Measurements from ENCODE around the gene DLG2. TPM values are rescaled to one million over a fixed set of nuclear protein-coding genes. Genes with fewer than 3 reads are reported as not detected.

The DLG2 gene
- polyA plus RNA-seq, 6 donors from 2014 or later, result 0.93 to 2.4 (median 1.3) TPM

DNA sequence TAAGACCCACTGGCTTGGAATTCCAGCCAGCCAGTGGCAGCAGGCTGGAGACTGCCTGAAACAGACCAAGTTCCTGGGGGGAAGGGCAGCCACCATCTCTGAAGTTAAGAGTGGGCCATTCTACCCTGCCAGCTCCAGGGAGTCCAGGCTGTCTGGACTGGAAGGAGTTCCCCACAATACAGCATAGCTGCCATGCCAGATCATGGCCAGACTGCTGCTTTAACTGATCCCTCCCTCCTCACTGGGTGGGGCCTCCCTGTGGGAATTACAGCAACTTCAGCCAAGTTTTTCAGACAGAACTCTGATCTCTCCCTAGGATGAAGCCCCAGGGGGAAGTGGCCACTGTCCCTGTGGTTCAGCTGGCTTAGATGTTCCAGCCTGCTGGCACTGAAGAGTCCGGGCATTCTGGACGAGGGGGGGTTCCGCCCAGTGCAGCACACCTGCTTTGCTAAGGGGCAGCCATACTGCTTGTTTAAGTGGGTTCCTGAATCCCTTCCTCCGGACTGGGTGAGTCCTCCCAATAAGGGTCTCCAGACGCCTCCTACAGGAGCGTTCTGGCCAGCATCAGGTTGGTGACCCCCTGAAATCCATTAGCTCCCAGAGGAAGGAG lies 455.4 kb downstream of the DLG2 start:
- no peak for DNase-seq
- H3K4me1 Mint-ChIP-seq, result no peaks in the 10 kb centered on the region
- H3K4me3 Mint-ChIP-seq, result no peak overlapping the region
- no peak for ATAC-seq (ENCODE audit: low read depth in 2 of 2)
- H3K27ac Mint-ChIP-seq, result no peak overlapping the region
- no peaks in the 10 kb centered on the region for H3K27me3 Mint-ChIP-seq
- peaks cover 9% of the 10 kb centered on the region in 2 donors for H3K36me3 Mint-ChIP-seq
- H3K9me3 Mint-ChIP-seq, result peaks cover 5 to 47% (median 21%) of the 10 kb centered on the region in 7 donors

DNA sequence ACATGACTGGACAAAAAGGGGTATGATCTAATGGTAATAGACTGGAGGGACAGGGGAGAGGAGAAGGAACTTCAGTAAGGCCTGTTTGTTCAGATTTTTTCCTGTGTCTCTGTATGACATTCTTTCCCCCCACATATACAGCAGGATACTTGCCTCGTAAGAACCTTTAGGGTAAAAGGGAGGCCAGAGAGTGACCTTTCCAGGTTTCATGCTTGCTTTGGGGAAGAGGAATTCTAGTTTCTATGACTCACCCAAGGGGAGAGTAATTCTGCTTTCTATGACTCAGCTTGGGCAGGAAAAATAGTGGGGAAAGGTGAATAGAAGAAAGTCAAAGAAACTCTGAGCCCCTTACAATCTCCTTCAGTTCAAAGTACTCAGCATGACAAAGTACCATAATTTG lies 457.0 kb downstream of the DLG2 start:
- Mint-ChIP-seq H3K4me3 (no peak overlapping the region), H3K36me3 (peaks cover 9% of the 10 kb centered on the region in 2 donors), H3K27ac (no peak overlapping the region), H3K27me3 (no peaks in the 10 kb centered on the region), H3K9me3 (peaks cover 5 to 35% (median 17%) of the 10 kb centered on the region in 7 donors), H3K4me1 (peaks cover 0 to 5% (median 0%) of the 10 kb centered on the region in 3 donors)
- no peak for DNase-seq
- no peak for ATAC-seq (ENCODE audit: low read depth in 2 of 2)

DNA sequence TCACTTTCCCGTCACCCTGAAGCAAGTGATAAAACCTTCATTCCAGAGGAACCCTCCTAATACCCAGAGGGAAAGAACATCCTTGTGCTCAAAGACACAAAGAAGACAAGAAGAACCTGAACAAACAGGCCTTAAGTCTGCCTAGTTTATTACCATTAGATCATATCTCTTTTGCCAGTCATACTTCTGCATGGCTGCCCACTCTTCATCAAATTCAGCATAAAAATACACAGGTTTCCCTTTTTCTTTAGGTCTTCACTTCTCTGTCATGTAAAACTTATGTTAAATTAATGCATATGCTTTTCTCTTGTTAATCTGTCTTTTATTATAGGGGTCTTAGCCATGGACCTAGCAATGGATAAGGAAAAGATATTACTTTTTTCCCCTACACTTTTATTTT lies 459.7 kb downstream of the DLG2 start:
- Mint-ChIP-seq H3K4me3 (no peak overlapping the region), H3K9me3 (peaks cover under 1 to 11% (median 9%) of the 10 kb centered on the region in 7 donors), H3K36me3 (peaks cover under 1 to 2% of the 10 kb centered on the region in 2 donors), H3K27ac (no peak overlapping the region), H3K4me1 (peaks cover 0 to 9% (median 0%) of the 10 kb centered on the region in 3 donors), H3K27me3 (no peaks in the 10 kb centered on the region)
- DNase-seq (no peak), ATAC-seq (ENCODE audit: low read depth in 2 of 2) (no peak)

DNA sequence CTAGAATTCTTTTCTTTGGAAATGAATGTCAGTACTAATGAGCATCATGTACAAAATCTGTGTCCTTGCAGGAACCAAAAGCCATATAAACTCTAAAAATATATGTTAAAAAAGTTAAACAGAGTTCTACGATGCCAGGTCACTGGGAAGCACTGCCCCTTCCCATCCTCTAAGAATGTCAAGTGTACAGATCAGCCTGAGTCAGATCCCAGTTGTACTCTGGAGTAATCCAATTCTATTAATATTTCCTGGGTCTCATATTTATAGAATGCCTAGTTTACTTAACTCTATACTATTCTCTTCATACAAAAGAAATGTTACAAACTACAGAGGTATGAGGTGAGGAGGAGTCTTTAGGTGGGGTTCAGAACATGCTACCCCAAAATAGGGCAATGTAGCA lies 460.1 kb downstream of the DLG2 start:
- H3K4me1 Mint-ChIP-seq, result peaks cover 0 to 9% (median 0%) of the 10 kb centered on the region in 3 donors
- peaks cover 0 to 10% (median 5%) of the 10 kb centered on the region in 7 donors for H3K9me3 Mint-ChIP-seq
- H3K36me3 Mint-ChIP-seq, result no peaks in the 10 kb centered on the region
- H3K4me3 Mint-ChIP-seq, result no peak overlapping the region
- H3K27me3 Mint-ChIP-seq, result no peaks in the 10 kb centered on the region
- ATAC-seq (ENCODE audit: low read depth in 2 of 2), result no peak
- H3K27ac Mint-ChIP-seq, result no peak overlapping the region
- no peak for DNase-seq

DNA sequence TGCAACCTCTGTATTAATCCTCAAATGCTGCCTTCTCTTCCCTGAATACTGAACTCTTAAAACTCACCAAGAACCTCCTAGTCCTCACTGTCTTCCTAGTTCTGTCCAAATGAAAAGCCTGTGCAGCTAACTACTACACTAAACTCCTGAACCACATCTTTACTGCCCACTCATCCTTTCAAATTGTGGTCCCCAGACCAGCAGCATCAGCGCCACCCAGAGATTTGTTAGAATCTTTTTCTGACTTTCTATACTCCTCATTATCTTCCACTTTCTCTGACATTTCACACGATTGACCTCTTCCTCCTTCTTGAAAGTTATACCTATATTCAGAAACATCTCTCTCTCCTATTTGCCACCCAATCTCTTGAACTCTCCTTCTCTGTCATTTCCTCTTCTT lies 461.3 kb downstream of the DLG2 start:
- peaks cover 0 to 9% (median 4%) of the 10 kb centered on the region in 7 donors for H3K9me3 Mint-ChIP-seq
- ATAC-seq (ENCODE audit: low read depth in 2 of 2) (no peak), DNase-seq (no peak)
- H3K4me1 Mint-ChIP-seq, result peaks cover 0 to 9% (median 0%) of the 10 kb centered on the region in 3 donors
- H3K36me3 Mint-ChIP-seq, result no peaks in the 10 kb centered on the region
- H3K4me3 Mint-ChIP-seq, result peak overlapping the region in 1 of 8 donors; percentile 37
- H3K27ac Mint-ChIP-seq, result no peak overlapping the region
- H3K27me3 Mint-ChIP-seq, result no peaks in the 10 kb centered on the region

DNA sequence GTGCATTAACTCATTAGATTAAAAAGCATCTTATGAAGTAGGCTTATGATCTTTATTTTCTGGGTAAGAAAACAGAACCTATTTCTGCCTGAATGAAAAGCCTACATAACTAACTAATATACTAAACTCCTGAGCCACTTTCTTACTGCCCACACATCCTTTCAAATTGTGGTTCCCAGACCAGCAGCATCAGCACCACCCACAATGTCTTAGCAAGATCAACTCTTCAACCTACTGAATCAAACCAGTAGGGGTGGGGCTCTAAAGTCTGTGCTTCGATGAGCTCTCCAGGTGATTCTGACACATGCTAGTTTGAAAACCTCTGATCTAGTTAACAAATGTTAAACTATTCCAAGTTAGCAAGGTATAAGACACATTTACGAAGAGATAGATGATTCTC lies 462.4 kb downstream of the DLG2 start:
- ATAC-seq (ENCODE audit: low read depth in 2 of 2), result no peak
- Mint-ChIP-seq H3K36me3 (no peaks in the 10 kb centered on the region), H3K4me1 (peaks cover 0 to 9% (median 0%) of the 10 kb centered on the region in 3 donors), H3K4me3 (no peak overlapping the region), H3K27ac (no peak overlapping the region), H3K9me3 (peaks cover 0 to 15% (median 0%) of the 10 kb centered on the region in 7 donors), H3K27me3 (no peaks in the 10 kb centered on the region)
- DNase-seq, result no peak

DNA sequence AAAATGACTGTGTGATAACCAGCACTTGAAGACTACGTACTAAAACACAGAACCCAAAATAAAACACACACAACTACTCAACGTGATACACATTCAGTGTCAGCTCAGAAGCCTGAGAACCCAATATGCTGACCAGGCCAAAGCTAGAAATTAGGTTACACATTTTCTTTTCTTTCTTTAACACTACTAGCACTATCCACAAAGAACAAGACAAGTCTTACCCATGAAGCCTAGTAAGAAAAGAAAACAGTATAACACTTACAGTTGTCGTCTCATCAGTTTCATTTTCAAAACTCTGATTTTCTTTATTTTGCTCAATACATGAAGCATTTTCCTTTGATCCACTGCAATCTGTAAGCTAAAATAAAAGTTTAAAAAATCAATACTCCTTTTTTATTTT lies 472.9 kb downstream of the DLG2 start:
- no peaks in the 10 kb centered on the region for H3K27me3 Mint-ChIP-seq
- no peaks in the 10 kb centered on the region for H3K36me3 Mint-ChIP-seq
- H3K4me3 Mint-ChIP-seq, result no peak overlapping the region
- H3K27ac Mint-ChIP-seq, result no peak overlapping the region
- peaks cover 4 to 17% (median 10%) of the 10 kb centered on the region in 7 donors for H3K9me3 Mint-ChIP-seq
- no peak for DNase-seq
- H3K4me1 Mint-ChIP-seq, result no peaks in the 10 kb centered on the region
- ATAC-seq (ENCODE audit: low read depth in 2 of 2), result no peak

DNA sequence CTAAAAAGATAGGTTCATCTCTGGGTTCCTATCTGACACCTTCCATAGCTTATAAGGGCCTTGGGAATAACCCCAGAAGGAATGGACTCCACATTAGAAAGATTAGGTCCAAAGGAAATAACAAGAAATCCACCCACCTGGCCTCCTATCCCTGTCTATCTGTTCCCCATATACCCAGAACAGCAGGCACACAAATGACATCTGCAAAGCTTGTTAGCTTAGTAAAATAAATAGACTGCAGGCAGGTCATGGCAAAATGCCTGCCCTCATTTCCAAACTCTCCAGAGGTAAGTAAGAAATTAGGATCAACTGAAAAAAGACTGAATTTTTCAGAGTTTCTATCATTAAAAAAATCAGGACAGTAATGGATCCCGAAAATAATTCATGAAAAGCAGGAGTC lies 489.5 kb downstream of the DLG2 start:
- H3K9me3 Mint-ChIP-seq, result peaks cover 2 to 26% (median 6%) of the 10 kb centered on the region in 7 donors
- H3K27ac Mint-ChIP-seq, result no peak overlapping the region
- H3K4me3 Mint-ChIP-seq, result no peak overlapping the region
- no peaks in the 10 kb centered on the region for H3K27me3 Mint-ChIP-seq
- ATAC-seq (ENCODE audit: low read depth in 2 of 2) (no peak), DNase-seq (no peak)
- H3K4me1 Mint-ChIP-seq, result no peaks in the 10 kb centered on the region
- no peaks in the 10 kb centered on the region for H3K36me3 Mint-ChIP-seq

DNA sequence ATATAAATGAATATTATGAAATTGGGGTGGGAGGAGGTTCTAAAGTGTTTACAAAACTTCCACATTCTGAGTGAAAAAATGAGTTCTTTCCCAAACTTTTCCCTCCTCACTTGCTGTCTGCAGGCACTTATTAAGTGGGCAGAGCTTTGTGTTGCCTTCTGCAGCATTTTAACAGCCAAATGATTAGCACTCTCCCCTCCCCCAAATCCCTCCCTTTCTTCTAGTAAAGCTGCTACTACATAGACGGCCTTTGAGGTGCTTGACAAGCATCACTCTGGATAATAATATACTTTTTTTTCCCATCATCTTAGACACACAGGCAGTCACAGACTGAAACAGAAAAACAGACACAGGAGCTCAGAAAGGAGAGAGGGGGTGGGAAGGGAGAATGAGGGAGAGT lies 493.5 kb downstream of the DLG2 start:
- no peak overlapping the region for H3K4me3 Mint-ChIP-seq
- peaks cover 0 to 4% (median 2%) of the 10 kb centered on the region in 7 donors for H3K9me3 Mint-ChIP-seq
- no peaks in the 10 kb centered on the region for H3K27me3 Mint-ChIP-seq
- no peaks in the 10 kb centered on the region for H3K36me3 Mint-ChIP-seq
- DNase-seq (no peak), ATAC-seq (ENCODE audit: low read depth in 2 of 2) (no peak)
- H3K4me1 Mint-ChIP-seq, result no peaks in the 10 kb centered on the region
- peak overlapping the region in 1 of 6 donors; percentile 14 for H3K27ac Mint-ChIP-seq

DNA sequence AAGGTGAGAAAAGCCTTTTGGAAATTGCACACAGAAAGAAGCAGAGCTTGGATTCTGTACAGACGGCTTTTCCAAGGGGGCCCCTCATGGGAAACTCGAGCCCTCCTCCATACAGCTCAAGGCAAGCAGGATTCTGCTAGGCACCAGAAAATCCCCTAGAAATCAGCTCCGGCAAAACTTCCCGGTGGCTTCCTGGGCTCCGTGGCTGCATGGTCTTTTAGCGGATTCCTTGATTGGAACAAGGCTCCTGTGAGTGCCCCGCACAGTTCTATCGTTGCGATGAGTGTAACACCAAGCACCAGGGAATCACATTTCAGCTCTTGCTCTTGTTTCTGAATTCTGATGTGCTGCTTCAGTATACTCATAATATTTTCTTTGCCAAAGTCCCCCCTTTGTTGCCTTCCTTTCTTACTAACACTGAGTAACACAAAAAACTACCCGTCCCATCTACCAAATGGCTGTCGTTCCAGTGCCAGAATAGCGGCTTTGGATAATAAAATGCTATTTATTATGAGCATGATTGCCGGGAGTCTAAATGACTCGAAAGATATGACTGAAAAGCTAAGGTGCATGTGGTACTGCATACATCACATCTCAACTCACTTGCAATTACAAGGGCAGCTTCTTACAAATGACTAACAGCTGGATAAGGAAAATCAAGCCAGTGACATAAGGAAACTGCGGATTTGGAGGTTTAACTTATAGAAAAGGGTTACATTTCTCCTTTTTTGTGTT lies 494.1 kb downstream of the DLG2 start:
- DNase-seq (no peak), ATAC-seq (ENCODE audit: low read depth in 2 of 2) (no peak)
- no peak overlapping the region for H3K4me3 Mint-ChIP-seq
- no peaks in the 10 kb centered on the region for H3K4me1 Mint-ChIP-seq
- H3K27ac Mint-ChIP-seq, result no peak overlapping the region
- no peaks in the 10 kb centered on the region for H3K36me3 Mint-ChIP-seq
- H3K9me3 Mint-ChIP-seq, result peaks cover 0 to 4% (median 0%) of the 10 kb centered on the region in 7 donors
- H3K27me3 Mint-ChIP-seq, result no peaks in the 10 kb centered on the region

DNA sequence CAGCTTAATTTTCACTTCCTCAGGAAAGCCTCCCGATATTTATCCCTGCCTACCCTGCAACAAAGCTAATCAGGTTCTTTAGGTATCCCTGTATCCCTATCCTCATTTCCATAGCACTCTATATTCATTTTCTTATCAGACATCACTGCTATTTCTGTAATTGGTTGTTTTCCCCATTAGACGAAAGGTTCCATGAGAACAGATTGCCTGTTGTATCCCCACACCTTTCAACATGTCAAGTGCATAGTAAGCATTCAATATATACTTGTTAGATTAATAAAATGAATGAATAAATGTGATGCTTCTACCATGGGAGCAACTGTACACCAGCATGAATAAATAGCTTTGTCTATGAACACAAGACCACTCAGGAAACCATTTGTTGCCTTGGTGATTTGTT lies 499.8 kb downstream of the DLG2 start:
- no peaks in the 10 kb centered on the region for H3K36me3 Mint-ChIP-seq
- peaks cover 0 to 7% (median 2%) of the 10 kb centered on the region in 7 donors for H3K9me3 Mint-ChIP-seq
- peak overlapping the region in 1 of 8 donors; percentile 0 for H3K4me3 Mint-ChIP-seq
- no peak for DNase-seq
- ATAC-seq (ENCODE audit: low read depth in 2 of 2), result no peak
- H3K27ac Mint-ChIP-seq, result no peak overlapping the region
- H3K4me1 Mint-ChIP-seq, result peaks cover 0 to 18% (median 0%) of the 10 kb centered on the region in 3 donors
- no peaks in the 10 kb centered on the region for H3K27me3 Mint-ChIP-seq

DNA sequence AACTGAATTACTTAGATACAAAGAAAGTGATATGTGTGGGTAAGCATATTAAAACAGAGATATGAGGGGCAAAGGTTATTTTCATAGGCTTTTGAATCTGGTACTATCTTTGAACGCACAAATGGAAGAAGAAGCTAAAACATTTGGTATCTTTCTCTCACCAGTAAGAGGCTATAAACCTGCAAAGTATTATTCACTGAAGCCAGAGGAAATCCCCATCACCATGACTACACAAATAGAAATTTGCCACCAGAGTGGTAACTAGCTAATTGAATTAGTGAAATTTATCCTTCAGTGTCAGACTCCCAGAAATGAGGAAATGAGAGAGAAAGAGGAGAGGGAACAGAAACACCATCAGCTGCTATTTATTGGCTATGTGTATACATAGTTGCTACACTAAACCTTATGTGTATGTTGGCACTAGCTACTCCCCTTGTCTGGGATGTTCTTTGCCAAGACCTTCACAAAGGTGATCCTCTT lies 503.4 kb downstream of the DLG2 start:
- Mint-ChIP-seq H3K27ac (peak overlapping the region in 5 of 6 donors; percentile 8 to 95 (median 78)), H3K9me3 (peaks cover 0 to 7% (median 0%) of the 10 kb centered on the region in 7 donors), H3K4me1 (peaks cover 0 to 18% (median 0%) of the 10 kb centered on the region in 3 donors), H3K36me3 (no peaks in the 10 kb centered on the region), H3K27me3 (no peaks in the 10 kb centered on the region), H3K4me3 (no peak overlapping the region)
- ATAC-seq (ENCODE audit: low read depth in 2 of 2), result peak; percentile 87 to 92
- peak; percentile 41 for DNase-seq

DNA sequence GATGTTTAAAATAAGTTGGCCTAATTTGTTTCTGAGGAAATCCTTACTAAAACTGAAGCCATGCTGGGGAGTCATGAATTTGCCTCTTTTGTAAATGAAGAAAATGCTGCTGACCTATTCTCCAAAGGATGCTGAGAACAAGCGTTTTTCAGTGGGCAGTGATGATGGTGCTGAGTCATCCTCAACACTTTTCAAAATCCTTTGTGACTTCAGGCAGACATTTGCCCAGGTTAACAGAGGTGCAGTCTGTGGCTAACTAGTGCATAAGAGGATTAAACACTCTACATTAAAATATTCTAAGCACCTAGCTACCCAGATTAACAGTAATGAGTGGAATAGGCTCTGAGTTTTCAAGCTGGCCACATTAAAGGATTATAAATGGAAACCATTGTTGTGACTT lies 509.0 kb downstream of the DLG2 start:
- Mint-ChIP-seq H3K4me1 (peaks cover 0 to 3% (median 0%) of the 10 kb centered on the region in 3 donors), H3K4me3 (no peak overlapping the region), H3K27me3 (no peaks in the 10 kb centered on the region), H3K9me3 (peaks cover 0 to 4% (median 0%) of the 10 kb centered on the region in 7 donors), H3K36me3 (no peaks in the 10 kb centered on the region), H3K27ac (no peak overlapping the region)
- DNase-seq (no peak), ATAC-seq (ENCODE audit: low read depth in 2 of 2) (no peak)

DNA sequence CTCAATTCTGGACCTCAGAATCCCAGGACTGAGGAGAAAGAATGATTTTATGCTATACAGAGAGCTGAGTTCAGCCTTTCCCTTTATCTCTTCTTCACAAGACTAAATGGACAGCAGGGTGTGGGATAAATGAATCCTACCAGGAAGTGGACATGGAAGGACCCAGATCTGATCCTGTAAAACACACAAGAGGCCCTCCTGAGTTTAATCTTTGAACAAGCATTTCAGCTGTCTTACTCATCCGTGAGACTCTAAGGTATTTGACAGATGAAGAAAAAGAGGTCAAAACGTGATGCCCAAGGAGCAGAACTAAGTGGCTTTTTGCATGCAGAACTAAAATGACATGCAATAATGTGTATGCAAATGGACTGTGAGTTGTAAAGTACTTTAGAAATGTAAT lies 511.3 kb downstream of the DLG2 start:
- peaks cover 0 to 3% (median 0%) of the 10 kb centered on the region in 3 donors for H3K4me1 Mint-ChIP-seq
- H3K27ac Mint-ChIP-seq, result no peak overlapping the region
- peaks cover 0 to 6% (median 0%) of the 10 kb centered on the region in 7 donors for H3K9me3 Mint-ChIP-seq
- H3K36me3 Mint-ChIP-seq, result no peaks in the 10 kb centered on the region
- H3K27me3 Mint-ChIP-seq, result no peaks in the 10 kb centered on the region
- H3K4me3 Mint-ChIP-seq, result no peak overlapping the region
- DNase-seq, result no peak
- ATAC-seq (ENCODE audit: low read depth in 2 of 2), result no peak
